Panc1 (cell line): ENCODE data around the gene FARSB. TPM values are rescaled to one million over a fixed set of nuclear protein-coding genes. Genes with fewer than 3 reads are reported as not detected.

Experiments used
- ATAC-seq: fragments of 200-7000 bp; cut with Tn5 transposase; 2 replicates; pipeline ENCODE4 v1.9.1; 2020; ENCODE audit warnings: mild to moderate bottlenecking, moderate library complexity
- BruUV-seq: library from RNA; stranded (reverse); fragments of 400-500 nt; replicated peaks from 2 replicates; lab custom pipeline; 2021; lab: Mats Ljungman, UMichigan
- CTCF ChIA-PET: fragments of 300-600 bp; sonication (Branson Sonifier 250); formaldehyde crosslinking; loops from one replicate; lab custom pipeline; 2022; ENCODE audit warnings: antibody characterized with exemption; lab: Charles Lee
- POLR2A ChIA-PET: fragments of 300-600 bp; sonication (Branson Sonifier 250); formaldehyde crosslinking; loops from one replicate; lab custom pipeline; 2022; ENCODE audit warnings: antibody characterized with exemption; lab: Charles Lee
- DNase-seq: peaks from one replicate; pipeline ENCODE4 v3.0.0-alpha.2; 2010; ENCODE audit warnings: low read depth, low spot score
- H3K27ac ChIP-seq: 2 replicates; pipeline ENCODE4 v1.5.1; 2011; ENCODE audit warnings: mild to moderate bottlenecking, low read length, inconsistent platforms
- H3K27me3 ChIP-seq: fragments of 200-500 bp; sonication (Bioruptor generic); 2 replicates; pipeline ENCODE4 v1.6.0; 2014; ENCODE audit warnings: low read length, inconsistent platforms; ENCODE audit not compliant: control insufficient read depth, insufficient read depth
- H3K36me3 ChIP-seq: fragments of 200-500 bp; sonication (Bioruptor generic); 2 replicates; pipeline ENCODE4 v1.5.1; 2014; ENCODE audit warnings: inconsistent platforms, mild to moderate bottlenecking, low read length, moderate library complexity; ENCODE audit not compliant: control insufficient read depth, insufficient read depth
- H3K4me1 ChIP-seq: 2 replicates; pipeline ENCODE4 v1.5.1; 2011; ENCODE audit warnings: inconsistent platforms, mild to moderate bottlenecking, low read length, moderate library complexity; ENCODE audit not compliant: control insufficient read depth, insufficient read depth
- H3K4me3 ChIP-seq, 2 experiments: 2 replicates each; pipeline ENCODE4 v1.5.1; 2011 to 2012; ENCODE audit warnings: low read depth in 2 of 2, low read length in 2 of 2, mild to moderate bottlenecking in 2 of 2, inconsistent platforms in 1 of 2, moderate library complexity in 1 of 2
- H3K9me3 ChIP-seq: fragments of 200-500 bp; sonication (Bioruptor generic); 2 replicates; pipeline ENCODE4 v1.5.1; 2014; ENCODE audit warnings: low read depth, mild to moderate bottlenecking, inconsistent platforms, low read length, moderate library complexity; ENCODE audit not compliant: control insufficient read depth, insufficient read depth
- POLR2AphosphoS5 ChIP-seq: IDR thresholded peaks from 2 replicates; pipeline ENCODE4 v1.6.1; 2012; ENCODE audit warnings: mild to moderate bottlenecking, low read depth, low read length, moderate library complexity
- SIN3A ChIP-seq: IDR thresholded peaks from 2 replicates; pipeline ENCODE4 v1.6.1; 2012; ENCODE audit warnings: low read depth, mild to moderate bottlenecking, low read length, moderate library complexity, borderline replicate concordance; ENCODE audit not compliant: insufficient read depth
- TCF7L2 ChIP-seq: IDR thresholded peaks from 2 replicates; pipeline ENCODE4 v1.6.1; 2011; ENCODE audit warnings: mild to moderate bottlenecking, low read depth, low read length, inconsistent platforms
- in situ Hi-C: cut with HindIII; loops from 2 replicates; pipeline ENCODE4 v1.10.0; 2016; ENCODE audit warnings: low sequenced_read_pairs, low pct_unique_long_range_greater_than_20kb
- intact Hi-C: fragments of 100-400 bp; cut with micrococcal nuclease; formaldehyde crosslinking; loops from one replicate; pipeline ENCODE4 v1.10.0; 2022; ENCODE audit not compliant: unreplicated experiment
- total RNA-seq: library from RNA; stranded (reverse); gene quantifications from one replicate; pipeline ENCODE4 v1.2.1, GENCODE V29; 2021; ENCODE audit not compliant: unreplicated experiment
- TF ChIP-seq, protein P1 (sequence below): fragments of 450-650 bp; IDR thresholded peaks from 2 replicates; pipeline ENCODE4 v1.5.1; 2017; ENCODE audit warnings: mild to moderate bottlenecking
- TF ChIP-seq, protein P2 (sequence below), 2 experiments: IDR thresholded peaks; 2 replicates each; pipeline ENCODE4 v1.6.1; 2011 to 2012; ENCODE audit warnings: low read depth in 2 of 2, control low read depth in 1 of 2, low read length in 1 of 2, mild to moderate bottlenecking in 1 of 2, moderate library complexity in 1 of 2; ENCODE audit not compliant: insufficient read depth in 1 of 2

FARSB gene
- total RNA-seq, 1 experiment from 2014 or later, result 31.6 TPM

DNA sequence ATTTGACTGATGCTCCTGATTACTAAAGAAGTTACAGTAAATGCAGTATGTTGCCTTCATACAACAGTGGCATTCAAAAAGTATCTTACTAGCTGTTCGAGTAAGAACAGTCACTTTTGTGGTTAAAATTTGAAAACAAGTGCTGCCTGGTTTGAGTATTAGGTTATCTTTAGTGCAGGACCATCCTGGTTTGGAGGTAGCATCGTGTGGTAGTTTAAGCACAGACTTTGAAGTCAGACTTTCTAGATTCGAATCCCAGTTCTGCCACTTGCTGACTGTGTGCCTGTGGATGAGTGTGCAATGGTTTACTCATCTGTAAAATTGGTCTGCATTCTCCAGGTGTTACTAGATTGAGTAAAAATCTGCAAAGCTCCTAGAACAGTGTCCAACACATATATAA is 134.8 kb downstream of the FARSB start:
- intact Hi-C loops (no loop called here), in situ Hi-C loops (no loop called here)
- no peak for DNase-seq
- CTCF ChIA-PET, result no interaction called here
- no peak for ATAC-seq
- no TSS peak for BruUV-seq
- Histone ChIP-seq H3K9me3 (no peaks in the 10 kb centered on the region), H3K4me3 (no peak overlapping the region), H3K27ac (no peak overlapping the region), H3K27me3 (no peaks in the 10 kb centered on the region), H3K4me1 (no peaks in the 10 kb centered on the region), H3K36me3 (no peaks in the 10 kb centered on the region)
- no peak for TF ChIP-seq TCF7L2
- no peak for TF ChIP-seq SIN3A
- TF ChIP-seq, protein P1, sequence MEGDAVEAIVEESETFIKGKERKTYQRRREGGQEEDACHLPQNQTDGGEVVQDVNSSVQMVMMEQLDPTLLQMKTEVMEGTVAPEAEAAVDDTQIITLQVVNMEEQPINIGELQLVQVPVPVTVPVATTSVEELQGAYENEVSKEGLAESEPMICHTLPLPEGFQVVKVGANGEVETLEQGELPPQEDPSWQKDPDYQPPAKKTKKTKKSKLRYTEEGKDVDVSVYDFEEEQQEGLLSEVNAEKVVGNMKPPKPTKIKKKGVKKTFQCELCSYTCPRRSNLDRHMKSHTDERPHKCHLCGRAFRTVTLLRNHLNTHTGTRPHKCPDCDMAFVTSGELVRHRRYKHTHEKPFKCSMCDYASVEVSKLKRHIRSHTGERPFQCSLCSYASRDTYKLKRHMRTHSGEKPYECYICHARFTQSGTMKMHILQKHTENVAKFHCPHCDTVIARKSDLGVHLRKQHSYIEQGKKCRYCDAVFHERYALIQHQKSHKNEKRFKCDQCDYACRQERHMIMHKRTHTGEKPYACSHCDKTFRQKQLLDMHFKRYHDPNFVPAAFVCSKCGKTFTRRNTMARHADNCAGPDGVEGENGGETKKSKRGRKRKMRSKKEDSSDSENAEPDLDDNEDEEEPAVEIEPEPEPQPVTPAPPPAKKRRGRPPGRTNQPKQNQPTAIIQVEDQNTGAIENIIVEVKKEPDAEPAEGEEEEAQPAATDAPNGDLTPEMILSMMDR, result no peak
- TF ChIP-seq, protein P2, sequence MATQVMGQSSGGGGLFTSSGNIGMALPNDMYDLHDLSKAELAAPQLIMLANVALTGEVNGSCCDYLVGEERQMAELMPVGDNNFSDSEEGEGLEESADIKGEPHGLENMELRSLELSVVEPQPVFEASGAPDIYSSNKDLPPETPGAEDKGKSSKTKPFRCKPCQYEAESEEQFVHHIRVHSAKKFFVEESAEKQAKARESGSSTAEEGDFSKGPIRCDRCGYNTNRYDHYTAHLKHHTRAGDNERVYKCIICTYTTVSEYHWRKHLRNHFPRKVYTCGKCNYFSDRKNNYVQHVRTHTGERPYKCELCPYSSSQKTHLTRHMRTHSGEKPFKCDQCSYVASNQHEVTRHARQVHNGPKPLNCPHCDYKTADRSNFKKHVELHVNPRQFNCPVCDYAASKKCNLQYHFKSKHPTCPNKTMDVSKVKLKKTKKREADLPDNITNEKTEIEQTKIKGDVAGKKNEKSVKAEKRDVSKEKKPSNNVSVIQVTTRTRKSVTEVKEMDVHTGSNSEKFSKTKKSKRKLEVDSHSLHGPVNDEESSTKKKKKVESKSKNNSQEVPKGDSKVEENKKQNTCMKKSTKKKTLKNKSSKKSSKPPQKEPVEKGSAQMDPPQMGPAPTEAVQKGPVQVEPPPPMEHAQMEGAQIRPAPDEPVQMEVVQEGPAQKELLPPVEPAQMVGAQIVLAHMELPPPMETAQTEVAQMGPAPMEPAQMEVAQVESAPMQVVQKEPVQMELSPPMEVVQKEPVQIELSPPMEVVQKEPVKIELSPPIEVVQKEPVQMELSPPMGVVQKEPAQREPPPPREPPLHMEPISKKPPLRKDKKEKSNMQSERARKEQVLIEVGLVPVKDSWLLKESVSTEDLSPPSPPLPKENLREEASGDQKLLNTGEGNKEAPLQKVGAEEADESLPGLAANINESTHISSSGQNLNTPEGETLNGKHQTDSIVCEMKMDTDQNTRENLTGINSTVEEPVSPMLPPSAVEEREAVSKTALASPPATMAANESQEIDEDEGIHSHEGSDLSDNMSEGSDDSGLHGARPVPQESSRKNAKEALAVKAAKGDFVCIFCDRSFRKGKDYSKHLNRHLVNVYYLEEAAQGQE (IDR thresholded peaks at IDR 0.05; ENCODE audit: insufficient read depth in 1 of 2, low read depth in 2 of 2, low read length in 1 of 2), result no peak
- TF ChIP-seq POLR2AphosphoS5, result no peak
- POLR2A ChIA-PET, result no interaction called here

Other genes with a start within 250 kb of the FARSB start
- gene SGPP2, start 231.5 kb downstream of the FARSB start, total RNA-seq, result 0.05 TPM
- gene MOGAT1, start 15.6 kb upstream of the FARSB start, total RNA-seq, result not detected
- gene ACSL3, start 204.9 kb upstream of the FARSB start, total RNA-seq, result 85.2 TPM